A673 (cell line): ENCODE measurements around the gene ABR.

Experiments used
- EZH2 ChIP-seq: fragments of 200-600 bp; sonication (generic); IDR thresholded peaks from 2 replicates; pipeline ENCODE4 v1.6.1; 2017; ENCODE audit warnings: borderline replicate concordance, low read depth, mild to moderate bottlenecking, mixed read lengths, antibody characterized with exemption, low read length; ENCODE audit not compliant: poor library complexity, severe bottlenecking
- TF ChIP-seq, protein P1 (sequence below): fragments of 300-800, 200-600 bp; sonication (generic); conservative IDR thresholded peaks from 2 replicates; pipeline ENCODE4 v1.5.1; 2017; ENCODE audit warnings: low read depth, mild to moderate bottlenecking, antibody characterized with exemption, low read length, moderate library complexity, mixed read lengths

DNA sequence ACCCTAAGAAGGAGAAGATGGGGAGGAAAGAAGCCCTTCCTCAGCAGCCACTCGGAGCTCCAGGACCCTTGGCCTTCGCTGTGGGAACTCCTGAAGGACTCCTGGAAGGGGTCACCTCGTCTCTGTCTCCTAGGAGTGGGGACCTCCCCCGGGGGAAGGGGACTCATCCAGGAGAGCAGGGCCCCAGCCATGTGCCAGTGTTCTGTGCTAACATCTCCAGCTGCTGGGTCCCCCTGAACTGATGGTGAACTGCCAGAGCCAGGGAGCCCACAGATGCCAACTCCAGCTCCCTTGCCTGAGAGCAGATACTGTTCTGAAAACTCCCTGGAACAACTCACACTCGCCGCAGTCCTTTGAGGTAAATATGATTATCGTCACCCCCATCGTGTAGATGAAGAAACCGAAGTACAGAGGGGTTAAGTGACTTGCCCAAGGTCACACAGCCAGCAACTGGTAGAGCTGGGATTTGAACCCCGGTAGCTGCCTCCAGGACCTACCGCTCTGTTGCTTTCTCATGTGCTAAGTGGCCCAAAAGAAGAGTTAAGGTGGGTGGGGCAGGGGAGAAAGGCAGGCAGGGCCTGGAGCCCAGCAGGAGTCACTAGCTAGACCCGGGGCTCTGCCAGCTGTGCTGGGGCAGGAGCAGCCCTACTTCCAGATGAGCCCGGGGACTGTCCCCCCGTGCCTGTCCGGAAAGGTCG, 172.3 kb downstream of the ABR start:
- TF ChIP-seq, protein P1, sequence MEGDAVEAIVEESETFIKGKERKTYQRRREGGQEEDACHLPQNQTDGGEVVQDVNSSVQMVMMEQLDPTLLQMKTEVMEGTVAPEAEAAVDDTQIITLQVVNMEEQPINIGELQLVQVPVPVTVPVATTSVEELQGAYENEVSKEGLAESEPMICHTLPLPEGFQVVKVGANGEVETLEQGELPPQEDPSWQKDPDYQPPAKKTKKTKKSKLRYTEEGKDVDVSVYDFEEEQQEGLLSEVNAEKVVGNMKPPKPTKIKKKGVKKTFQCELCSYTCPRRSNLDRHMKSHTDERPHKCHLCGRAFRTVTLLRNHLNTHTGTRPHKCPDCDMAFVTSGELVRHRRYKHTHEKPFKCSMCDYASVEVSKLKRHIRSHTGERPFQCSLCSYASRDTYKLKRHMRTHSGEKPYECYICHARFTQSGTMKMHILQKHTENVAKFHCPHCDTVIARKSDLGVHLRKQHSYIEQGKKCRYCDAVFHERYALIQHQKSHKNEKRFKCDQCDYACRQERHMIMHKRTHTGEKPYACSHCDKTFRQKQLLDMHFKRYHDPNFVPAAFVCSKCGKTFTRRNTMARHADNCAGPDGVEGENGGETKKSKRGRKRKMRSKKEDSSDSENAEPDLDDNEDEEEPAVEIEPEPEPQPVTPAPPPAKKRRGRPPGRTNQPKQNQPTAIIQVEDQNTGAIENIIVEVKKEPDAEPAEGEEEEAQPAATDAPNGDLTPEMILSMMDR, result no peak
- TF ChIP-seq EZH2, result no peak
